Measurements from ENCODE around the gene IFFO2. TPM values are rescaled to one million over a fixed set of nuclear protein-coding genes. Genes with fewer than 3 reads are reported as not detected.
A peak's percentile ranks its signal among the peaks of the same experiment; 100 is the strongest.

IFFO2 gene
- total RNA-seq, 2 donors from 2014 or later, result 4.6 to 6.4 TPM

DNA sequence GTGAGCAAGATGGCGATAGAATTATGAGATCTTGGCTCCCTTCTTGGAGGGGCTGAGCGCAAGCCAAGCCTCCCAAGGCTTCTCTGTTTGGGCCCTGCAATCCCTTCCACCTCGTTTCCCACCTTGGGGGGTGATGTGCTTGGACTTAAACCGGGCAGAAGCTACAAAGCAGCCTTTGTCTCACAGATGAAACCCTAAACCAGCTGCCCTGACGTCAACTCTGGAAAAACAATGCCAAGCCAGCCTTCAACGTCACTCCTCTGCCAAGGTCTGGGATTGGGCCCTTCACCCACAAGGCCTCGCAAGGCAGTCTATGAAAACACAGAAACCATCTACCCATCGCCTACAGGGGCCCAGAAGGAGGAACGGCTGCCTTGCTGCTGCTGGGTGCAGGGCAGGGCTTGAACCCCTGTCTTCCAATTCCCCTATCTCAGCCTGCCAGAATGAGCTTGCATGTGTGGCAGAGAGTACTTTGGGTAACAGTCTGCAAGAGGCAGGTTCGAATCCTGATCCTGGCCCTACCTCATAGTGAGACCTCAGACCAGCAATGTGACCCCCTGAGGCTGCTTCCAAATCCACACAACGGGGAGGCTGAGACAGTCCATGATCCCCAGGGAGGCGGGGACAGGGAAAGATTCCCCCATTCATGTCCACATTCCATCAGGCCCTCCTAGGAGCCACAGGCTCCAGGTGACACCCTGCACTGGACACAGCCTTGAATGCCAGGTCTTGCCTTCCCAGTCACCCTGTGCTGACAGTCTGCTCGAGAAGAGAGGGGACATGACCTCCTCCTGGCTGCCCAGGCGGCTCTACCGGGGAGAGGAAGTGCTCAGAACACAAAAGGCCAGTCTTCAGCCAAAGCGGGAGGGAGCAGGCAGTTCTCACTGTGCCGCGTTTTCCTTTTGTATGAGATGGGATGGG, 15.0 kb downstream of the IFFO2 start:
- Histone ChIP-seq H3K9ac (ENCODE audit: extremely low read depth, low read length, poor library complexity, severe bottlenecking) (no peak overlapping the region), H3K36me3 (ENCODE audit: control insufficient read depth, insufficient read depth, low read length) (no peaks in the 10 kb centered on the region), H3K9me3 (ENCODE audit: control insufficient read depth, low read length) (no peaks in the 10 kb centered on the region), H3K4me3 (ENCODE audit: low read length) (no peak overlapping the region), H3K27ac (ENCODE audit: low read depth, low read length) (peak overlapping the region; percentile 87), H3K4me1 (ENCODE audit: control insufficient read depth, insufficient read depth, low read length) (peaks cover 14% of the 10 kb centered on the region), H3K27me3 (ENCODE audit: control insufficient read depth, insufficient read depth, low read length, poor library complexity, severe bottlenecking) (no peaks in the 10 kb centered on the region)
- 61 to 63% methylated on average over 10 to 18 of the region's 18 CpGs for WGBS, 2 experiments (ENCODE audit: insufficient coverage in 1 of 2, insufficient read length in 1 of 2)
- Mint-ChIP-seq H3K27me3 (ENCODE audit: insufficient read depth) (no peaks in the 10 kb centered on the region), H3K36me3 (ENCODE audit: low read depth) (no peaks in the 10 kb centered on the region), H3K4me1 (peaks cover 32% of the 10 kb centered on the region), H3K27ac (peak overlapping the region; percentile 67), H3K9me3 (no peaks in the 10 kb centered on the region), H3K4me3 (no peak overlapping the region)
- peak; percentile 81 for DNase-seq
- TF ChIP-seq, protein P1, sequence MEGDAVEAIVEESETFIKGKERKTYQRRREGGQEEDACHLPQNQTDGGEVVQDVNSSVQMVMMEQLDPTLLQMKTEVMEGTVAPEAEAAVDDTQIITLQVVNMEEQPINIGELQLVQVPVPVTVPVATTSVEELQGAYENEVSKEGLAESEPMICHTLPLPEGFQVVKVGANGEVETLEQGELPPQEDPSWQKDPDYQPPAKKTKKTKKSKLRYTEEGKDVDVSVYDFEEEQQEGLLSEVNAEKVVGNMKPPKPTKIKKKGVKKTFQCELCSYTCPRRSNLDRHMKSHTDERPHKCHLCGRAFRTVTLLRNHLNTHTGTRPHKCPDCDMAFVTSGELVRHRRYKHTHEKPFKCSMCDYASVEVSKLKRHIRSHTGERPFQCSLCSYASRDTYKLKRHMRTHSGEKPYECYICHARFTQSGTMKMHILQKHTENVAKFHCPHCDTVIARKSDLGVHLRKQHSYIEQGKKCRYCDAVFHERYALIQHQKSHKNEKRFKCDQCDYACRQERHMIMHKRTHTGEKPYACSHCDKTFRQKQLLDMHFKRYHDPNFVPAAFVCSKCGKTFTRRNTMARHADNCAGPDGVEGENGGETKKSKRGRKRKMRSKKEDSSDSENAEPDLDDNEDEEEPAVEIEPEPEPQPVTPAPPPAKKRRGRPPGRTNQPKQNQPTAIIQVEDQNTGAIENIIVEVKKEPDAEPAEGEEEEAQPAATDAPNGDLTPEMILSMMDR (conservative IDR thresholded peaks at IDR 0.05), result no peak

DNA sequence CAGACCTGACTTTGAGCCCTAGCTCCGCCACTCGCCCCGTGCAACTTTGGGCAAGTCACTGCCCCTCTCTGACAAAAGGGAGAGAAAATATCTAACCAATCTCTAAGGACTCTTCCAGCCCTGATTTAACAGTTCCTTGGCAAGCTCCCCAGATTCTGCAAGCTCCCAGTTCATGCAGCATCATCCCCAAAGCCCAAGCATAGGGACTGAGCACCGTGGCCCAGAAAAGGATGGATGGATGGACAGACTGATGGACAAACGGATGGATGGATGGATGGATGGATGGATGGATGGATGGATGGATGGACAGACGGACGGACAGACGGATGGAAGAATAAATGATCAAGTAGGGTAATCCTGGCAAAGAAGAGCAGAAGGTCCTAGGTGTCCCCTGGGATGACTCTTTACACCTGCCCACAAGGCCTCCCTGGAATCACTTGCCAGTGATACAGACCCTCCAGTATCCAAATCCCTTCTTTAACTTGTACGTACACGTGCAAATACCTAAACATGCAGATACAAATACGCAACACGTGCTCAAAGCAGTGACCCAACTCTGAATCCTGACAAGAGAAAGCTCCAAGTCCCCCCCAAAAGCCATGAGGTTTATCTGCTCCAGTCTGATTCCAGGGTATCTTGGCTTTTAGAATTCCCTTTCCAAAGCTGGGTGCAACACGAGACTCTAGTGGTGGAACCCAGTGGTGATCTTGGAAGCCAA, 16.0 kb downstream of the IFFO2 start:
- Histone ChIP-seq H3K27ac (ENCODE audit: low read depth, low read length) (peak overlapping the region; percentile 87), H3K27me3 (ENCODE audit: control insufficient read depth, insufficient read depth, low read length, poor library complexity, severe bottlenecking) (no peaks in the 10 kb centered on the region), H3K36me3 (ENCODE audit: control insufficient read depth, insufficient read depth, low read length) (no peaks in the 10 kb centered on the region), H3K9ac (ENCODE audit: extremely low read depth, low read length, poor library complexity, severe bottlenecking) (no peak overlapping the region), H3K9me3 (ENCODE audit: control insufficient read depth, low read length) (no peaks in the 10 kb centered on the region), H3K4me1 (ENCODE audit: control insufficient read depth, insufficient read depth, low read length) (peaks cover 14% of the 10 kb centered on the region), H3K4me3 (ENCODE audit: low read length) (no peak overlapping the region)
- H3K27me3 Mint-ChIP-seq (ENCODE audit: insufficient read depth), result no peaks in the 10 kb centered on the region
- H3K4me1 Mint-ChIP-seq, result peaks cover 28% of the 10 kb centered on the region
- DNase-seq, result no peak
- no peaks in the 10 kb centered on the region for H3K36me3 Mint-ChIP-seq (ENCODE audit: low read depth)
- H3K27ac Mint-ChIP-seq, result peak overlapping the region; percentile 39
- no peak overlapping the region for H3K4me3 Mint-ChIP-seq
- no peaks in the 10 kb centered on the region for H3K9me3 Mint-ChIP-seq
- 94 to 98% methylated on average over 8 to 13 of the region's 13 CpGs for WGBS, 2 experiments (ENCODE audit: insufficient coverage in 1 of 2, insufficient read length in 1 of 2)
- TF ChIP-seq, protein P1 (conservative IDR thresholded peaks at IDR 0.05), result no peak

DNA sequence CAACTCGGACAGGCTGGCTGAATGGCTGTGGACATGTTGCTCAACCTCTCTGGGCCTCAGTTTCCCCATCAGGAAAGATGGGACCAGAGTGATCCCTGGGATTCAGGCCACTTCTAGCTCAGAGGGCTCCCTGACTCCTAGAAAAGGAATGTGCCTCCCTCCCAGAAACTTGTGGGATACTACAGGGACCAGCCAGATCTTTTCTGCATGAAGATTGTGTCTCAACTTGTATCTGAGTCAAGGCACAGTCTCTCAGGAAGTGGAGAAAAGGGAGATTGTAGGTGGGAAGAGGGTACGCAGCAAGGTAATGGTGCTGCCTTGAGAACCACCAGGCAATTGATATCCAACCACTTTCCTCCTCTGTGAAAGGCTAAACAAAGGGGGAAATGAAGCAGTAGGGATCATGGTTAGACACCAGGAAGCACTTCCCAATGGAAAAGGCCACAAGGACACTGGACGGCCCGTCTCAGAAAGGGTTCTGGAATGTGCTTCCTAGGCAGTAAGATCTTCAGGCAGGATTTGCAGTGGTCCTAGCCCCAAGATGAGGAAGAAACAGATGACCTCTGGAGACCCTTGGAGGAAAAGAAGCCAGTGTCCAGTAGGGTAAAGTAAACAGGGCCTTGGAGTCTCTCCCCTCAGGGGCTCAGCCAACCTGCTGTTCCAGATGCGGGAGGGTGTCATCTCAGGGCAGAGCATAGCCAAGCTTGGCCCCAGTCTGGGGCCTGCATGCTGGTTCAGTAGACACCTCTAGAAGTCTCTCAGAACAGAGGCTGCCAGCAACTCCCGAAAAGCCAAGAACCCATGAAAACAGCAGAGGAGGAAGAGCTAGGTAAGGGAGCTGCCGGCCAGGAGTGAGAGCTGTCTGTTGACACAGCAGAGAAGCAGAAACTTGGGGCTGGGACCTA, 16.8 kb downstream of the IFFO2 start:
- H3K4me3 Mint-ChIP-seq, result no peak overlapping the region
- no peaks in the 10 kb centered on the region for H3K36me3 Mint-ChIP-seq (ENCODE audit: low read depth)
- no peaks in the 10 kb centered on the region for H3K9me3 ChIP-seq (ENCODE audit: control insufficient read depth, low read length)
- peaks cover 14% of the 10 kb centered on the region for H3K4me1 ChIP-seq (ENCODE audit: control insufficient read depth, insufficient read depth, low read length)
- H3K27ac ChIP-seq (ENCODE audit: low read depth, low read length), result no peak overlapping the region
- H3K4me3 ChIP-seq (ENCODE audit: low read length), result no peak overlapping the region
- TF ChIP-seq, protein P1 (conservative IDR thresholded peaks at IDR 0.05), result no peak
- H3K27me3 ChIP-seq (ENCODE audit: control insufficient read depth, insufficient read depth, low read length, poor library complexity, severe bottlenecking), result no peaks in the 10 kb centered on the region
- H3K36me3 ChIP-seq (ENCODE audit: control insufficient read depth, insufficient read depth, low read length), result no peaks in the 10 kb centered on the region
- no peak overlapping the region for H3K9ac ChIP-seq (ENCODE audit: extremely low read depth, low read length, poor library complexity, severe bottlenecking)
- 88 to 92% methylated on average over 5 to 7 of the region's 7 CpGs for WGBS, 2 experiments (ENCODE audit: insufficient coverage in 1 of 2, insufficient read length in 1 of 2)
- peaks cover 21% of the 10 kb centered on the region for H3K4me1 Mint-ChIP-seq
- no peak for DNase-seq
- no peaks in the 10 kb centered on the region for H3K27me3 Mint-ChIP-seq (ENCODE audit: insufficient read depth)
- no peak overlapping the region for H3K27ac Mint-ChIP-seq
- no peaks in the 10 kb centered on the region for H3K9me3 Mint-ChIP-seq

Data from endodermal cell (in vitro differentiated cells).